ENCODE data around the gene ADCY5. TPM values are rescaled to one million over a fixed set of nuclear protein-coding genes. Genes with fewer than 3 reads are reported as not detected.
A peak's percentile ranks its signal among the peaks of the same experiment; 100 is the strongest.

ADCY5 gene
- total RNA-seq, 4 donors from 2014 or later: 119 to 251 (median 185) TPM

DNA sequence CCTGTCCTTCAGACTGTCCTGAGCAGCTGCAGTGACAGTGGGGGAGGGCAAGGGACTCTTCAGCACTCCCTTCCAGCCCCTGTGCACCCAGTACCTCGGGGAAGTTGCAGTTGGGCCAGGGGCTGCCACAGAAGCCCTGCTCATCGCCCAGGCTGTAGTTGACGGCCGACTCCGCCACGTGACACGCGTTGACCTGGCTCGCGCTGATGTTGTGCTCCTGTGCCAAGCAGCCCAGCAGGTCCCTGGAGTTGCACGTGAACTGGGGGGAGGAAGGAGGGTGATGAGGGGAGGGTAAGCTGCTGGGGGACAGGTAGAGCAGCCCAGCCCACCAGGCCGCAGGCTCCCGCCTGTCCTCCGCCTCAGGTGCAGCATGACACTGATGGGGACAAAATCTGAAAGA is 145.9 kb downstream of the ADCY5 start:
- Histone ChIP-seq H3K36me3 (peaks cover 0 to 96% of the 10 kb centered on the region in 2 donors), H3K9me3 (no peaks in the 10 kb centered on the region), H3K4me3 (no peak overlapping the region), H3K27me3 (no peaks in the 10 kb centered on the region), H3K27ac (peak overlapping the region in 2 of 4 donors; percentile 21 to 38), H3K4me1 (no peaks in the 10 kb centered on the region)
- TF ChIP-seq POLR2A (IDR thresholded peaks at IDR 0.05) (no peak), CTCF (IDR thresholded peaks at IDR 0.05) (no peak), POLR2AphosphoS5 (IDR thresholded peaks at IDR 0.05) (no peak), EP300 (IDR thresholded peaks at IDR 0.05) (no peak)
- WGBS, 2 donors (ENCODE audit: low coverage in 1 of 2): 60 to 80% methylated on average over 2 to 4 of the region's 14 CpGs
- ATAC-seq: no peak

- TF ChIP-seq POLR2A (IDR thresholded peaks at IDR 0.05) (no peak), POLR2AphosphoS5 (IDR thresholded peaks at IDR 0.05) (no peak), CTCF (IDR thresholded peaks at IDR 0.05) (no peak), EP300 (IDR thresholded peaks at IDR 0.05) (no peak)
- H3K4me1 ChIP-seq: no peaks in the 10 kb centered on the region
- WGBS, 2 donors (ENCODE audit: low coverage in 1 of 2): no CpG with 5 or more reads among the region's 4 CpGs
- peaks cover 0 to 96% of the 10 kb centered on the region in 2 donors for H3K36me3 ChIP-seq
- no peaks in the 10 kb centered on the region for H3K9me3 ChIP-seq
- no peaks in the 10 kb centered on the region for H3K27me3 ChIP-seq
- no peak overlapping the region for H3K4me3 ChIP-seq
- no peak for ATAC-seq
- H3K27ac ChIP-seq: peak overlapping the region in 2 of 4 donors; percentile 29 to 43
These were observed 147.3 kb downstream of the ADCY5 start for GRCh38 chr3:123301331-123302184.

DNA sequence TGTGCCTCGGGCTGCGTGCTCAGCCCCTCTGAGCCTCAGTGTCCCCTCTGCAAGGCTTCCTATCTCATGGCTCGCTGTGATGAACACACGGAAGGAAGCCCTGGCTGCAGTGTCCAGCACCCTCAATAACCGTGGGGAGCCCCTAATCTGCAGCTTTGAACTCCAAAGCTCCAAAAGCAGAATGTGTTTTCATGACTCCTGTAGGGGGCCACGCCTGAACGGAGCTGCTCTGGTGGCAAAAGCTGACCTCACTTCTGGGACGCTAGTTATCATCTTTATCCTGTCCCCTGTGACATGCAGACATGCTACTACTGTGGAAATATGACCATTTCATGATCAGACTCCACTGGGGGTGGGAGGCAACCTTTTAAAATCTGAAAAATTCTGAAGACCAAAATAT is 148.3 kb downstream of the ADCY5 start:
- Histone ChIP-seq H3K27ac (no peak overlapping the region), H3K27me3 (no peaks in the 10 kb centered on the region), H3K4me3 (no peak overlapping the region), H3K36me3 (peaks cover 0 to 100% of the 10 kb centered on the region in 2 donors), H3K4me1 (no peaks in the 10 kb centered on the region), H3K9me3 (no peaks in the 10 kb centered on the region)
- TF ChIP-seq POLR2AphosphoS5 (IDR thresholded peaks at IDR 0.05) (no peak), CTCF (IDR thresholded peaks at IDR 0.05) (no peak), POLR2A (IDR thresholded peaks at IDR 0.05) (no peak), EP300 (IDR thresholded peaks at IDR 0.05) (no peak)
- WGBS, 2 donors (ENCODE audit: low coverage in 1 of 2): 33 to 58% methylated on average over 1 to 3 of the region's 8 CpGs
- ATAC-seq: no peak

DNA sequence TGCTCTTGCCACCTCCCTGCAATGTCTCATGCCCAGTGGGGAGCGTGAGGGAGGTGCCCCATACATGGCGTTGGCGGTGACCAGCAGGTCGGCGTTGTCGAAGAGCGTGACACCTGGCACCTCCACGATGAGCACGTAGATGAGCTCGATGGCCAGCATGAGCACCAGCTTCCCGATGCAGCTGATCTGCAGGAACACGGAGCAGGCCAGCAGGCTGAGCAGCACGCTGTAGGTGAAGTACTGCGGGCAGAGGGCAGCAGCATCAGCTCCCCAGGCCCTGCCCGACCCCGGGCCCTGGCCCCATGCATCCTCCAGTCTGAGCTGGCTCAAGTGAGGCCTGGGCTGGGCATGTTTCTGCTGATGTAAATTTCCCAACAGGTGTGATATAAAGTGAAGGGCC is 148.8 kb downstream of the ADCY5 start:
- Histone ChIP-seq H3K9me3 (no peaks in the 10 kb centered on the region), H3K27ac (no peak overlapping the region), H3K4me1 (no peaks in the 10 kb centered on the region), H3K4me3 (no peak overlapping the region), H3K36me3 (peaks cover 0 to 100% of the 10 kb centered on the region in 2 donors), H3K27me3 (no peaks in the 10 kb centered on the region)
- no peak for TF ChIP-seq EP300 (IDR thresholded peaks at IDR 0.05)
- TF ChIP-seq POLR2AphosphoS5 (IDR thresholded peaks at IDR 0.05): no peak
- TF ChIP-seq CTCF (IDR thresholded peaks at IDR 0.05): no peak
- no peak for TF ChIP-seq POLR2A (IDR thresholded peaks at IDR 0.05)
- ATAC-seq: no peak
- no CpG with 5 or more reads among the region's 16 CpGs for WGBS, 2 donors (ENCODE audit: low coverage in 1 of 2)

DNA sequence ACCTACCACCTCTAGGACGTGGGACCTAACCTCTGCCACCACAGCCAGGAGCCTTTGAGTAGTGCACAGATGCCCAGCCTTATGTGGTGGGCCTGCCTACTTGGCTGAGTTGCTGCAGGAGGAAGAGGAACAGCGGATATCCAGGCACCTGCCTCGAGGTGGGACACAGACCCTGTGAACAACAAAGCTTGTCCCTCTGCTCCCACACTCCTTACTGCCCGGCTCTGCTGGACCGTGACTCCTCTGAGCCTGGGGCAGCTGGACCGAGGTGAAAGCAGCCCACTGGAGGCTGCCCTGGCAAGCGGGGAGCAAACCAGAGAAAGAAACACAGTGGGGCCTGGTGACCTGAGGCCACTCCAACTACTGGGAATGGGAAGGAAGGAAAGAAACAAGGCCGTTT is 149.3 kb downstream of the ADCY5 start:
- Histone ChIP-seq H3K4me1 (no peaks in the 10 kb centered on the region), H3K36me3 (peaks cover 0 to 100% of the 10 kb centered on the region in 2 donors), H3K27ac (no peak overlapping the region), H3K9me3 (no peaks in the 10 kb centered on the region), H3K4me3 (no peak overlapping the region), H3K27me3 (no peaks in the 10 kb centered on the region)
- no peak for TF ChIP-seq POLR2AphosphoS5 (IDR thresholded peaks at IDR 0.05)
- no peak for TF ChIP-seq CTCF (IDR thresholded peaks at IDR 0.05)
- TF ChIP-seq POLR2A (IDR thresholded peaks at IDR 0.05): no peak
- TF ChIP-seq EP300 (IDR thresholded peaks at IDR 0.05): no peak
- no peak for ATAC-seq
- 64 to 74% methylated on average over 2 of the region's 8 CpGs for WGBS, 2 donors (ENCODE audit: low coverage in 1 of 2)
